Endothelial cell of umbilical vein (primary cell): ENCODE measurements around the gene COA5. TPM values are rescaled to one million over a fixed set of nuclear protein-coding genes. Genes with fewer than 3 reads are reported as not detected.

ENCODE experiments used
- BruUV-seq: library from RNA; stranded (reverse); fragments of 400-500 nt; replicated peaks from 2 replicates; lab custom pipeline; 2021; lab: Mats Ljungman, UMichigan
- CTCF ChIA-PET: fragments of 300-600, 350-600 bp; sonication (Branson Sonifier 250); formaldehyde crosslinking; loops from one replicate; lab custom pipeline; 2021; ENCODE audit warnings: antibody characterized with exemption, inconsistent platforms; lab: Charles Lee
- POLR2A ChIA-PET: fragments of 300-600, 350-600 bp; sonication (Branson Sonifier 250); formaldehyde crosslinking; loops from one replicate; lab custom pipeline; 2021; ENCODE audit warnings: antibody characterized with exemption, inconsistent platforms; lab: Charles Lee
- DNase-seq: peaks from one replicate; pipeline ENCODE4 v3.0.0-alpha.2; 2011; ENCODE audit warnings: low read depth, low spot score
- FAIRE-seq: peaks from 2 replicates; lab custom pipeline; 2011; peaks lifted over from hg19 to GRCh38; lab: Jason Lieb, UNC
- H2AFZ ChIP-seq: 2 replicates; pipeline ENCODE4 v1.6.0; 2012; ENCODE audit warnings: low read depth, low read length, control low read depth, inconsistent platforms
- H3K27ac ChIP-seq: 2 replicates; pipeline ENCODE4 v1.5.1; 2011; ENCODE audit warnings: low read depth, mild to moderate bottlenecking, control low read depth, low read length, moderate library complexity; ENCODE audit not compliant: insufficient read depth
- H3K27me3 ChIP-seq, 2 experiments: 2 replicates each; pipeline versions ENCODE4 v1.6.0 to v1.6.1; 2011; ENCODE audit warnings: low read length in 2 of 2, mixed read lengths in 1 of 2; ENCODE audit not compliant: control insufficient read depth in 2 of 2, insufficient read depth in 2 of 2
- H3K36me3 ChIP-seq, 2 experiments: 2 replicates in 1 of 2; 3 replicates in 1 of 2; pipeline ENCODE4 v1.5.1; 2011; ENCODE audit warnings: low read length in 2 of 2, mild to moderate bottlenecking in 1 of 2, moderate library complexity in 1 of 2; ENCODE audit not compliant: control insufficient read depth in 2 of 2, insufficient read depth in 2 of 2; ENCODE audit errors: extremely low read depth in 1 of 2
- H3K4me1 ChIP-seq: 3 replicates; pipeline ENCODE4 v1.5.1; 2011; ENCODE audit warnings: mild to moderate bottlenecking, low read length; ENCODE audit not compliant: control insufficient read depth, insufficient read depth; ENCODE audit errors: extremely low read depth
- H3K4me2 ChIP-seq: 2 replicates; pipeline ENCODE4 v1.6.1; 2011; ENCODE audit warnings: low read length, control low read depth, mixed read lengths; ENCODE audit not compliant: insufficient read depth
- H3K4me3 ChIP-seq, 3 experiments: fragments of 200-600 bp in 1 of 3; sonication (generic), shearing (Covaris generic) in 1 of 3; replicated peaks in 1 of 3; 2 replicates each; pipeline ENCODE4 v1.5.1; 2011 to 2016; ENCODE audit warnings: control low read depth in 3 of 3, low read length in 3 of 3, mild to moderate bottlenecking in 2 of 3, inconsistent platforms in 1 of 3, low read depth in 1 of 3, moderate library complexity in 1 of 3; ENCODE audit not compliant: insufficient read depth in 1 of 3
- H3K79me2 ChIP-seq: 2 replicates; pipeline ENCODE4 v1.6.0; 2012; ENCODE audit warnings: low read length, inconsistent platforms; ENCODE audit not compliant: control insufficient read depth, insufficient read depth
- H3K9ac ChIP-seq: replicated peaks from 2 replicates; pipeline ENCODE3; 2011; ENCODE audit warnings: low read length, control low read depth; ENCODE audit not compliant: insufficient read depth; ENCODE audit errors: extremely low read depth
- H3K9me1 ChIP-seq: replicated peaks from 3 replicates; pipeline ENCODE4 v1.6.0; 2011; ENCODE audit warnings: mild to moderate bottlenecking, low read length; ENCODE audit not compliant: control insufficient read depth, insufficient read depth; ENCODE audit errors: extremely low read depth
- H3K9me3 ChIP-seq: replicated peaks from 2 replicates; pipeline ENCODE4 v1.5.1; 2012; ENCODE audit warnings: low read length, inconsistent platforms; ENCODE audit not compliant: control insufficient read depth, insufficient read depth
- H4K20me1 ChIP-seq: replicated peaks from 2 replicates; pipeline ENCODE3; 2011; ENCODE audit warnings: mild to moderate bottlenecking, low read length; ENCODE audit not compliant: control insufficient read depth, insufficient read depth; ENCODE audit errors: extremely low read depth
- EZH2 ChIP-seq: IDR thresholded peaks from 2 replicates; pipeline ENCODE4 v1.6.1; 2012; ENCODE audit warnings: borderline replicate concordance, low read depth, mild to moderate bottlenecking, moderate library complexity, low read length, inconsistent platforms; ENCODE audit not compliant: severe bottlenecking
- FOS ChIP-seq: IDR thresholded peaks from 2 replicates; pipeline ENCODE4 v1.6.1; 2011; ENCODE audit warnings: mild to moderate bottlenecking, low read length, moderate library complexity, borderline replicate concordance; ENCODE audit not compliant: insufficient read depth
- GATA2 ChIP-seq: IDR thresholded peaks from 2 replicates; pipeline ENCODE4 v1.7.0; 2011; ENCODE audit warnings: low read depth, mild to moderate bottlenecking, moderate library complexity, mixed read lengths, low read length; ENCODE audit not compliant: insufficient read length, insufficient read depth
- JUN ChIP-seq: IDR thresholded peaks from 2 replicates; pipeline ENCODE4 v1.6.1; 2011; ENCODE audit warnings: borderline replicate concordance, low read depth; ENCODE audit not compliant: insufficient read length, insufficient read depth
- MYC ChIP-seq: IDR thresholded peaks from one replicate; pipeline ENCODE4 v1.6.1; 2011; ENCODE audit warnings: mild to moderate bottlenecking, low read depth, low read length
- POLR2A ChIP-seq: IDR thresholded peaks from 2 replicates; pipeline ENCODE4 v1.6.1; 2012; ENCODE audit warnings: low read depth, mild to moderate bottlenecking, control low read depth, low read length
- POLR2AphosphoS5 ChIP-seq: IDR thresholded peaks from 2 replicates; pipeline ENCODE4 v1.6.1; 2012; ENCODE audit warnings: low read depth, mild to moderate bottlenecking, control low read depth, low read length, moderate library complexity; ENCODE audit not compliant: insufficient read depth
- dilution Hi-C: fragments of 300-500 bp; cut with MboI; formaldehyde crosslinking; loops from one replicate; pipeline ENCODE4 v1.15.0; 2019; ENCODE audit warnings: low sequenced_read_pairs; ENCODE audit not compliant: extremely low pct_ligation_motif_present
- intact Hi-C: fragments of 100-400 bp; cut with micrococcal nuclease; formaldehyde crosslinking; loops from one replicate; pipeline ENCODE4 v1.10.0; 2022
- polyA plus RNA-seq, 4 experiments: library from polyadenylated mRNA; depleted of rRNA in 3 of 4; stranded (reverse) in 3 of 4; unstranded in 1 of 4; fragments of >200 nt; gene quantifications; 2 replicates each; pipeline versions ENCODE4 v1.2.1 to v1.2.3, GENCODE V29; 2011 to 2012; ENCODE audit warnings: missing spikeins in 1 of 4
- total RNA-seq: library from RNA; stranded (reverse); gene quantifications from 2 replicates; pipeline ENCODE4 v1.2.3, GENCODE V29; 2021
- TF ChIP-seq, protein P1 (sequence below), 2 donors: IDR thresholded peaks; 1 replicate in 1 of 2; 2 replicates in 1 of 2; pipeline ENCODE4 v1.5.1; 2011; ENCODE audit warnings: low read length in 2 of 2, mild to moderate bottlenecking in 2 of 2, moderate library complexity in 2 of 2, control low read depth in 1 of 2, inconsistent platforms in 1 of 2, low read depth in 1 of 2; ENCODE audit not compliant: insufficient read depth in 1 of 2; ENCODE audit errors: extremely low read depth in 1 of 2
- TF ChIP-seq, protein P2 (sequence below): IDR thresholded peaks from 2 replicates; pipeline ENCODE4 v1.6.1; 2011; ENCODE audit not compliant: insufficient read depth, insufficient read length

The COA5 gene
- total and polyA plus RNA-seq, 2 donors (not counting 3 experiments of a cell fraction or from before 2014, with no cell fraction given): 16.5 to 17.7 TPM

DNA sequence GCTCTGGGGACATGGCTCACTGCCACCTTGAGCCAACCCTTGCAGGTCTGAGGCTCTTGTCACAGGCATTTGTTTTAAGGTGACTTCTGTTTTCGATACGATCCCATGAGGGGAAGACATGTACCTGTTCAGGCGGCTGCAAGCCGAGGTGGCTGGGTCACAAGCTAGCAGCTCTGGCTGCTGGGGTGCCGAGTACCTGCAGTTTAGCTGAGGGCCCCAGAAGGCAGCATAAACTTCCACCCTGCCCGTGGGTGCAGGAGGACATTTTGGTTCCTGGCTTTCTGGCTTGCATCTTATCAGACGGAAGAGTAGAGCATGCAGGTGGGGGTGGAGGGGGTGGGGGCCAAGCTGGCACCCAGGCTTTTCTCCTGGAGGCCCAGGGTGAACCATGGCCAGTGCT is 28.4 kb downstream of the COA5 start:
- Histone ChIP-seq H3K4me1 (no peaks in the 10 kb centered on the region), H3K27me3 (no peaks in the 10 kb centered on the region), H3K79me2 (no peaks in the 10 kb centered on the region), H3K27ac (no peak overlapping the region), H2AFZ (no peak overlapping the region), H3K36me3 (peaks cover 0 to 12% of the 10 kb centered on the region in 2 experiments), H3K9ac (no peak overlapping the region), H3K9me3 (no peaks in the 10 kb centered on the region), H4K20me1 (no peaks in the 10 kb centered on the region), H3K4me2 (no peak overlapping the region), H3K4me3 (no peak overlapping the region), H3K9me1 (no peaks in the 10 kb centered on the region)
- DNase-seq (no peak), FAIRE-seq (no peak)
- dilution Hi-C loops (no loop called here), intact Hi-C loops (no loop called here)
- CTCF ChIA-PET: interaction anchor here (0.9 to 3.5 kb wide), 3 partner anchors 11 to 167 kb away, joined by 3 to 14 read pairs (median 3); no protein-coding TSS in a partner anchor
- TF ChIP-seq FOS (no peak), POLR2AphosphoS5 (no peak), EZH2 (no peak), MYC (no peak), GATA2 (no peak), POLR2A (no peak), JUN (no peak)
- TF ChIP-seq, protein P1, sequence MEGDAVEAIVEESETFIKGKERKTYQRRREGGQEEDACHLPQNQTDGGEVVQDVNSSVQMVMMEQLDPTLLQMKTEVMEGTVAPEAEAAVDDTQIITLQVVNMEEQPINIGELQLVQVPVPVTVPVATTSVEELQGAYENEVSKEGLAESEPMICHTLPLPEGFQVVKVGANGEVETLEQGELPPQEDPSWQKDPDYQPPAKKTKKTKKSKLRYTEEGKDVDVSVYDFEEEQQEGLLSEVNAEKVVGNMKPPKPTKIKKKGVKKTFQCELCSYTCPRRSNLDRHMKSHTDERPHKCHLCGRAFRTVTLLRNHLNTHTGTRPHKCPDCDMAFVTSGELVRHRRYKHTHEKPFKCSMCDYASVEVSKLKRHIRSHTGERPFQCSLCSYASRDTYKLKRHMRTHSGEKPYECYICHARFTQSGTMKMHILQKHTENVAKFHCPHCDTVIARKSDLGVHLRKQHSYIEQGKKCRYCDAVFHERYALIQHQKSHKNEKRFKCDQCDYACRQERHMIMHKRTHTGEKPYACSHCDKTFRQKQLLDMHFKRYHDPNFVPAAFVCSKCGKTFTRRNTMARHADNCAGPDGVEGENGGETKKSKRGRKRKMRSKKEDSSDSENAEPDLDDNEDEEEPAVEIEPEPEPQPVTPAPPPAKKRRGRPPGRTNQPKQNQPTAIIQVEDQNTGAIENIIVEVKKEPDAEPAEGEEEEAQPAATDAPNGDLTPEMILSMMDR (IDR thresholded peaks at IDR 0.05; ENCODE audit: extremely low read depth in 1 of 2, insufficient read depth in 1 of 2, low read depth in 1 of 2, low read length in 2 of 2): no peak
- TF ChIP-seq, protein P2, sequence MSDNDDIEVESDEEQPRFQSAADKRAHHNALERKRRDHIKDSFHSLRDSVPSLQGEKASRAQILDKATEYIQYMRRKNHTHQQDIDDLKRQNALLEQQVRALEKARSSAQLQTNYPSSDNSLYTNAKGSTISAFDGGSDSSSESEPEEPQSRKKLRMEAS: no peak
- BruUV-seq: no TSS peak
- POLR2A ChIA-PET: no interaction called here
